ENCODE data around the gene JPH4.
"Not testable (repeated sequence)": the region's sequence is repeated elsewhere in the genome, so short reads cannot be mapped to it uniquely, and the experiment has no call there.

Gene JPH4

DNA sequence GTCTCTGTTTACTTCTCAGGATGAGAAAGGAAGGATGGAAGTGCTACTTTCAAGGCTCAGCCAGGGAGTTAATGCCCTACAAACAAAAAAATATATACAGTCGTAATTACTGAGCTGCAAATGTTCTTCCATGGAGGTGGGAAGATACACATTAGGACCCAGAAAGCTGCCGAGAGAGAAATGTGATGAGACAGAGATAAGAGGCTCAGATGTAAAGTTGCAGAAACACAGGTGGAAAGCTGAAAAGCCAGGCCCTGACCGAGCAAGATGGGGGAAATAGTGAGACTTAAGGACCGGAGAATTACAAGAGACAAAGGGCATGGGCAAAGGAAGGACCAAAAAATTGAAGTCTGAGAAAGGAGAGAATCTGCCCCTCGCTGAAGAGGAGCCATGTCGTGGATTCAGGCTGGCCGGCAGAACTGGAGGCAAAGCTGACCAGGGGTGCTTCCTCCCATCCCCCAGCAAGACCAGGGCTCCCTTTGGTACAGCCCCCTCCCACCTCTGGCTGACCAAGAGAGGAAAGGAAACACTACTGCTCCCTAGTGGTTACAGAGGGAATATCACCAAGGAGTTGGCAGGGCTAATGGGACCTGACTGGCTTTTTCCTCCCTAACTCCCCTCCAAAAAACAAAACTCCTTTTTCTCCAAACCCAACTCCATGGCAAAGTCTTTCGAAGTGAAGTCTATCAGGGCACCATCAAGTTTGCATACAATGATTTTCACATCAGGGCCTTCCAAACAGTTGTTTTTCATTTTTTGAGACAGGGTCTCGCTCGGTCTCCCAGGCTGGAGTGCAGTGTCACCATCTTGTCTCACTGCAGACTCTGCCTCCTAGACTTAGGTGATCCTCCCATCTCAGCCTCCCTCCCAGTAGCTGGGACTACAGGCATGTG lies 39.1 kb downstream of the JPH4 start:
- no peak overlapping the region for H3K4me3 ChIP-seq (ENCODE audit: low read depth, low read length)

DNA sequence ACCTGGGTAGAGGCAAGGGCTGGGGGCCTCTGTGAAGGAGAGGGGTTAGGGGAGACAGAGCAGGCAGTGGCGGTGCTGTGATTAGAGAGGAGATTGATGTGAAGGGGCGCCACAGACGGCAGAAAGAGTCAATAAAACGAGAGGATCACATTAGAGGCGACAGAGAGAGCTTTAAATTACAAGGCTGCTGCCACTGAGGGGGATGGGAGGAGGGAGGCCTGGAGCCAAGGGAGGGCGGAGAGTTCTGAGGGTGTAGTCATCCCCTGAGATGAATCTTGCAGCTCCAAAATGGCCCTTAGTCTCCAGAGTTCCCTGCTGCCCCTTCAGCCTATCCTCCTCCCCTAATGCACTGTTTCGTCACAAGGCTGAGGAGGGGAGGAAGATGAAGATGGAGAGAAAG lies 39.8 kb downstream of the JPH4 start:
- H3K4me3 ChIP-seq (ENCODE audit: low read depth, low read length) = no peak overlapping the region
- DNase-seq (ENCODE audit: low read depth) = no peak
- TF ChIP-seq, protein P1, sequence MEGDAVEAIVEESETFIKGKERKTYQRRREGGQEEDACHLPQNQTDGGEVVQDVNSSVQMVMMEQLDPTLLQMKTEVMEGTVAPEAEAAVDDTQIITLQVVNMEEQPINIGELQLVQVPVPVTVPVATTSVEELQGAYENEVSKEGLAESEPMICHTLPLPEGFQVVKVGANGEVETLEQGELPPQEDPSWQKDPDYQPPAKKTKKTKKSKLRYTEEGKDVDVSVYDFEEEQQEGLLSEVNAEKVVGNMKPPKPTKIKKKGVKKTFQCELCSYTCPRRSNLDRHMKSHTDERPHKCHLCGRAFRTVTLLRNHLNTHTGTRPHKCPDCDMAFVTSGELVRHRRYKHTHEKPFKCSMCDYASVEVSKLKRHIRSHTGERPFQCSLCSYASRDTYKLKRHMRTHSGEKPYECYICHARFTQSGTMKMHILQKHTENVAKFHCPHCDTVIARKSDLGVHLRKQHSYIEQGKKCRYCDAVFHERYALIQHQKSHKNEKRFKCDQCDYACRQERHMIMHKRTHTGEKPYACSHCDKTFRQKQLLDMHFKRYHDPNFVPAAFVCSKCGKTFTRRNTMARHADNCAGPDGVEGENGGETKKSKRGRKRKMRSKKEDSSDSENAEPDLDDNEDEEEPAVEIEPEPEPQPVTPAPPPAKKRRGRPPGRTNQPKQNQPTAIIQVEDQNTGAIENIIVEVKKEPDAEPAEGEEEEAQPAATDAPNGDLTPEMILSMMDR (IDR thresholded peaks at IDR 0.05; ENCODE audit: insufficient read depth, low read depth, low read length, missing control alignments) = no peak

More for the DNA sequence above, 39.1 kb downstream of the JPH4 start:
- peak; percentile 49 for DNase-seq (ENCODE audit: low read depth)
- TF ChIP-seq, protein P1 (IDR thresholded peaks at IDR 0.05; ENCODE audit: insufficient read depth, low read depth, low read length, missing control alignments) = peak; percentile 76

DNA sequence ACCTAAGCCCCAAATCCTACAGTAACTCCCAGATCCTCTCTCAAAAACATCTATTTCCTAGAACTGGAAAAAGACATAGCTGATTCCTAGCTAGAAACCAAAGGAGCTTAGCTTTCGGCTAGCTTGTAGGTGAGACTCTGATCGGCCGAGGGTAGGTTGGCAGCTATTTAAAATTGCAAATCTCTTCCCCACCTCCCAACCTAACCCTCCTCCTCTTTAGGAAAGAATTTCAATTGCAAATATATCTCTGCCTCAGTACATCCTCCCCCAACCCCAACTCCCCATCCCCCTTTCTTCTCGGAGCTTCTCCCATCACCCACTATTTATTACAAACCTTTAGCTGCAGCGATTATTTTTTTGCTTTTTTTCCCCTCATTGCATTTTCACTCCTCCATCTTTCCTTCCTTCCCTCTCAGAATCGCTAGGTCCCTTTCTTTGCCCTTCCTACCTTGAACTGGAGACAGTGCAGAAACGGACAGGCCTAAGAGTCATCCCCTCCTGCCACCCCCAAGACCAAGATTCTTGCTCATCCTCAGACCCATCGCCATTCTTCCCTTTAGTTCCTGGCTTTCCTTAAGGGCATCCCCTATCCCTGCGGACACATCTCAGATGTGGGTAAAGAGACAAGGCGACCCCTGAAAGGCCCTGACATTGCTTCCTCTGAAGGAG lies 40.4 kb downstream of the JPH4 start:
- no peak overlapping the region for H3K4me3 ChIP-seq (ENCODE audit: low read depth, low read length)
- TF ChIP-seq, protein P1 (IDR thresholded peaks at IDR 0.05; ENCODE audit: insufficient read depth, low read depth, low read length, missing control alignments) = no peak
- DNase-seq (ENCODE audit: low read depth) = no peak

DNA sequence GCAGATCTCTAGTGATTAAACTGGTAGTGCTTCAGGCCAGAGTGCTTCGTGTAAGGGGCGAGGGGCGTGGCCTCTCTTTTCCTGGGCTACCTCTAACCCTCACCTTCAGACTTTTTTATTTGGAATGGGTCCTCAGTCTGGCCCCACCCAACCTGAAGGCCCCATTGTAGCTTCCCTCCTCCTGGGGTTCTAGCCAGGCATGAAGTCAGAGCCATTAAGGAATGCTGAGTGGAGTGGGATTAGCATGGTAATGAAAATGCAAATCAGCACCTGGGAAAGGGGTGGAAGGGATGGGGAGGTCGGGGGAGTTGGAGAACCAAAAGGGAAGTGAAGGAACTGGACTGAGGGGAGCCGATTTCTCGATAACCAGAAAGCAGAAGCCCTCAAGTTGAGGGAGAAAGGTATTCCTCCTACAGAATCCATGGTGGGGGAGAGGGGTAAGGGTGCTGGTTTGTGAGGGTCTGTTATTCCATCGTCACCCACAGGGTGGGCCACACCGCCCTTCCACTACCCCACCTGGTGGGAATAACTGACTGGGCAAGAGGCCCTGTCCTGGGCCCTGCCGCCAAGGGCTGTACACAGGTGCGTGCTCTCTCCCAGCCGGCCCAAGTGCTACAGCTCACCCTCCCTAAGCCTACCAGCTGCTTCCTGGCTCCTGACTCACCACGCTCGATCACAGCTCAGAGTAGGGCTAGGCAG lies 41.1 kb downstream of the JPH4 start:
- TF ChIP-seq, protein P1 (IDR thresholded peaks at IDR 0.05; ENCODE audit: insufficient read depth, low read depth, low read length, missing control alignments) = no peak
- DNase-seq (ENCODE audit: low read depth) = no peak
- H3K4me3 ChIP-seq (ENCODE audit: low read depth, low read length) = no peak overlapping the region

DNA sequence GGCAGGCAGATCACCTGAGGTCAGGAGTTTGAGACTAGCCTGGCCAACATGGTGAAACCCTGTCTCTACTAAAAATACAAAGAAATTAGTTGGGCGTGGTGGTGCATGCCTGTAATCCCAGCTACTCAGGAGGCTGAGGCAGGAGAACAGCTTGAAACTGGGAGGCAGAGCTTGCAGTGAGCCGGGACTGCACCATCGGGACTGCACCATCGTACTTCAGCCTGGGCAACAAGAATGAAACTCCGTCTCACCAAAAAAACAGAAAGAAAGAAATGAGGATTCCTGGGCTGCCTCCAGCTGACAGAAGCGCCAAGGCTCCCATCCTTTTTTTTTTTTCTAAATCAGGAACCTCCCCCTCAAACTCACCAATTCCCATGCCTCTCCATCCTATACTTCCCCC lies 41.7 kb downstream of the JPH4 start:
- not testable (repeated sequence) for H3K4me3 ChIP-seq (ENCODE audit: low read depth, low read length); DNase-seq (ENCODE audit: low read depth)

DNA sequence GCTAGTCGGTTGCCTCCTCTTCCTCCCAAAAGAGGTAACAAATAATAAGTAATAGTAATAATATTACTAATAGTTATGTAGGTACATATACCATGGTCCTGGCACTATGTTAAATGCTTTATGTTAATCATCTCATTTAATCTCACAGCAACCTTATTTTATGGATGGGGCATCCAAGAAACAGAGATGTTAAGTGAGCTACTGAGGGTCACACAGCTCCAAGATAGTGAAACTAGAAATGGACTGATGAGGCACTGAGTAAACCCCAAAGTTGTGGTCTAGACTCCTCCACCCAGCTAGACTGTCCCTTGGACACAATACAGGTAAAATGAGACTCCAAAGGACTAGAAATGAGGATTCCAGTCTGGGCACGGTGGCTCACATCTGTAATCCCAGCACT lies 42.1 kb downstream of the JPH4 start:
- TF ChIP-seq, protein P1 (IDR thresholded peaks at IDR 0.05; ENCODE audit: insufficient read depth, low read depth, low read length, missing control alignments) = no peak
- no peak for DNase-seq (ENCODE audit: low read depth)
- no peak overlapping the region for H3K4me3 ChIP-seq (ENCODE audit: low read depth, low read length)

DNA sequence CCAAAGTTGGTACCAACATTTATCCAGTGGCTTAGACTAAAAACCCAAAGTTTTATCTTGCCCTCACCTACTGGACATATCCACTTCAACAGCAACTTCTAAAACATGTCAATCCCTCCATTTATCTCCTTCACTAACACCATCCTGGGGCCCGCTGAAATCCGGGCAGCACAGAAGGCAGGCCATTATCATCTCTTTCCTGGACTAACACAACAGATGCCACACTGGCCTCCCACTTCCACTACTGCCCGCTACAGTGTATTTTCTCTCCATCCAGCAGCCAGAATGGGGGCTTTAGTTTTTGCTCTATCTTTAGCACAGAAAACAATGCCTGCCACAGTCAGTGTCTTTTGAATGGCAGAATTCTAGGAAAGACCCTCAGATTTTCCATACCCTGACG lies 42.6 kb downstream of the JPH4 start:
- TF ChIP-seq, protein P1 (IDR thresholded peaks at IDR 0.05; ENCODE audit: insufficient read depth, low read depth, low read length, missing control alignments) = no peak
- no peak for DNase-seq (ENCODE audit: low read depth)

More for the DNA sequence above, 42.6 kb downstream of the JPH4 start:
- no peak overlapping the region for H3K4me3 ChIP-seq (ENCODE audit: low read depth, low read length)
